Measurements from ENCODE around the gene NSMF.

NSMF gene

GRCh38 chr9:137448602-137448962, 10.6 kb downstream of the NSMF start:
- no peak for DNase-seq (ENCODE audit: low read depth)

- no peak for DNase-seq (ENCODE audit: low read depth)
These were observed 11.2 kb downstream of the NSMF start for GRCh38 chr9:137447722-137448601.

- no peak for DNase-seq (ENCODE audit: low read depth)
These were observed 12.2 kb downstream of the NSMF start for GRCh38 chr9:137446851-137447471.

- no peak for DNase-seq (ENCODE audit: low read depth)
These were observed 13.2 kb downstream of the NSMF start for GRCh38 chr9:137445930-137446431.

- peak; percentile 74 for DNase-seq (ENCODE audit: low read depth)
These were observed 13.8 kb downstream of the NSMF start for GRCh38 chr9:137445275-137445807.

GRCh38 chr9:137444106-137444790, 14.9 kb downstream of the NSMF start:
- DNase-seq (ENCODE audit: low read depth): no peak

- no peak for DNase-seq (ENCODE audit: low read depth)
These were observed 17.2 kb downstream of the NSMF start for GRCh38 chr9:137441935-137442321.

- DNase-seq (ENCODE audit: low read depth): no peak
These were observed 17.7 kb downstream of the NSMF start, which contains the start of gene ENTPD8 for GRCh38 chr9:137441289-137441934. ENTPD8 (minus strand) TSS chr9:137441357; CDS start chr9:137438285, 3,072 bp downstream.

- no peak for DNase-seq (ENCODE audit: low read depth)
These were observed 19.9 kb downstream of the NSMF start for GRCh38 chr9:137439158-137439714.

GRCh38 chr9:137438591-137439157, 20.5 kb downstream of the NSMF start:
- DNase-seq (ENCODE audit: low read depth): no peak

GRCh38 chr9:137437691-137438590, 21.2 kb downstream of the NSMF start:
- DNase-seq (ENCODE audit: low read depth): no peak

GRCh38 chr9:137436761-137437600, 22.2 kb downstream of the NSMF start:
- DNase-seq (ENCODE audit: low read depth): no peak

GRCh38 chr9:137435980-137436760, 23.0 kb downstream of the NSMF start:
- DNase-seq (ENCODE audit: low read depth): peak; percentile 85

GRCh38 chr9:137435381-137435891, 23.7 kb downstream of the NSMF start:
- no peak for DNase-seq (ENCODE audit: low read depth)

GRCh38 chr9:137434498-137435380, 24.4 kb downstream of the NSMF start:
- DNase-seq (ENCODE audit: low read depth): no peak

GRCh38 chr9:137433916-137434431, 25.2 kb downstream of the NSMF start:
- no peak for DNase-seq (ENCODE audit: low read depth)
